SK-N-SH (cell line): ENCODE data around the gene HSPA4L. TPM values are rescaled to one million over a fixed set of nuclear protein-coding genes. Genes with fewer than 3 reads are reported as not detected.

Experiments
- CTCF ChIA-PET: fragments of 300-600, 350-600 bp; formaldehyde crosslinking; extraction: SDS; loops from one replicate; lab custom pipeline; 2021; lab: Yijun Ruan, JAX
- POLR2A ChIA-PET: fragments of 350-600 bp; sonication (Branson Sonifier 250); formaldehyde crosslinking; extraction: SDS; loops from one replicate; lab custom pipeline; 2020; ENCODE audit warnings: antibody characterized with exemption, inconsistent platforms; lab: Yijun Ruan, JAX
- DNase-seq: peaks from one replicate; pipeline ENCODE4 v3.0.0; 2012
- H2AFZ ChIP-seq: fragments of 200-600 bp; sonication (generic); 2 replicates; pipeline ENCODE4 v1.8.1; 2016; ENCODE audit warnings: antibody characterized with exemption, mild to moderate bottlenecking, low read depth
- H3F3A ChIP-seq: fragments of 200-600 bp; sonication (generic); replicated peaks from 2 replicates; pipeline ENCODE3; 2016; ENCODE audit warnings: antibody characterized with exemption, mild to moderate bottlenecking; ENCODE audit not compliant: insufficient read depth
- H3K27ac ChIP-seq, 2 experiments: fragments of 200-500 bp in 1 of 2; fragments of 200-600 bp in 1 of 2; sonication (Bioruptor generic) in 1 of 2; sonication (generic), shearing (Covaris generic) in 1 of 2; 2 replicates each; pipeline versions ENCODE4 v1.5.1 to v1.6.1; 2014 to 2016; ENCODE audit warnings: low read depth in 2 of 2, inconsistent platforms in 1 of 2, low read length in 1 of 2, mild to moderate bottlenecking in 1 of 2, mixed read lengths in 1 of 2
- H3K27me3 ChIP-seq: fragments of 200-600 bp; sonication (generic), shearing (Covaris generic); 2 replicates; pipeline ENCODE4 v1.6.1; 2016; ENCODE audit warnings: mixed run types; ENCODE audit not compliant: insufficient read depth
- H3K36me3 ChIP-seq, 2 experiments: fragments of 200-500 bp in 1 of 2; fragments of 200-600 bp in 1 of 2; sonication (Bioruptor generic) in 1 of 2; sonication (generic) in 1 of 2; replicated peaks in 1 of 2; 2 replicates each; pipeline versions ENCODE3 to v1.5.1; 2014 to 2016; ENCODE audit warnings: low read length in 1 of 2, mild to moderate bottlenecking in 1 of 2; ENCODE audit not compliant: insufficient read depth in 2 of 2, control insufficient read depth in 1 of 2
- H3K4me1 ChIP-seq, 2 experiments: fragments of 200-500 bp in 1 of 2; fragments of 200-600 bp in 1 of 2; sonication (Bioruptor generic) in 1 of 2; sonication (generic), shearing (Covaris generic) in 1 of 2; 2 replicates each; pipeline versions ENCODE4 v1.5.1 to v1.6.1; 2014 to 2016; ENCODE audit warnings: low read depth in 1 of 2, low read length in 1 of 2, mixed run types in 1 of 2; ENCODE audit not compliant: insufficient read depth in 2 of 2, control insufficient read depth in 1 of 2
- H3K4me2 ChIP-seq: fragments of 200-600 bp; sonication (generic), shearing (Covaris generic); 2 replicates; pipeline ENCODE4 v1.6.1; 2017; ENCODE audit warnings: mixed run types
- H3K4me3 ChIP-seq, 2 experiments: fragments of 200-500 bp in 1 of 2; fragments of 200-600 bp in 1 of 2; sonication (Bioruptor generic) in 1 of 2; sonication (generic), shearing (Covaris generic) in 1 of 2; 2 replicates each; pipeline versions ENCODE4 v1.5.1 to v1.8.1; 2014 to 2016; ENCODE audit warnings: low read depth in 2 of 2, inconsistent platforms in 1 of 2, low read length in 1 of 2, mild to moderate bottlenecking in 1 of 2, mixed read lengths in 1 of 2, moderate library complexity in 1 of 2
- H3K79me2 ChIP-seq: fragments of 200-600 bp; sonication (generic); 2 replicates; pipeline ENCODE4 v1.8.1; 2017; ENCODE audit warnings: mild to moderate bottlenecking; ENCODE audit not compliant: insufficient read depth
- H3K9ac ChIP-seq: fragments of 200-600 bp; sonication (generic); 2 replicates; pipeline ENCODE4 v1.6.1; 2017; ENCODE audit warnings: mixed run types
- H3K9me2 ChIP-seq: fragments of 200-600 bp; sonication (generic); 2 replicates; pipeline ENCODE4 v1.6.1; 2017; ENCODE audit warnings: mixed run types
- H3K9me3 ChIP-seq: fragments of 200-600 bp; sonication (generic); 2 replicates; pipeline ENCODE4 v1.6.1; 2017; ENCODE audit warnings: mixed run types, mild to moderate bottlenecking, moderate library complexity
- H4K20me1 ChIP-seq: fragments of 200-600 bp; sonication (generic); 2 replicates; pipeline ENCODE4 v1.6.1; 2017; ENCODE audit warnings: mild to moderate bottlenecking, mixed run types; ENCODE audit not compliant: insufficient read depth
- CHD2 ChIP-seq: fragments of 150-350 bp; IDR thresholded peaks from 2 replicates; pipeline ENCODE4 v1.6.1; 2018; ENCODE audit warnings: low read length; ENCODE audit not compliant: partially characterized antibody
- FOXM1 ChIP-seq: IDR thresholded peaks from 2 replicates; pipeline ENCODE4 v1.4.0; 2012; ENCODE audit warnings: low read depth, mild to moderate bottlenecking
- GATA2 ChIP-seq: sonication (generic); formaldehyde crosslinking; IDR thresholded peaks from 2 replicates; pipeline ENCODE4 v1.5.0; 2020; ENCODE audit warnings: mild to moderate bottlenecking, missing genetic modification reagents
- MXI1 ChIP-seq: IDR thresholded peaks from 2 replicates; pipeline ENCODE4 v1.6.1; 2012; ENCODE audit warnings: mild to moderate bottlenecking, low read depth, low read length, improper control_type of control experiment
- NRF1 ChIP-seq: IDR thresholded peaks from 2 replicates; pipeline ENCODE4 v1.6.1; 2012; ENCODE audit warnings: low read depth, mild to moderate bottlenecking, low read length
- POLR2AphosphoS5 ChIP-seq: IDR thresholded peaks from 2 replicates; pipeline ENCODE4 v1.6.1; 2012; ENCODE audit warnings: low read depth, low read length
- RAD21 ChIP-seq: IDR thresholded peaks from 2 replicates; pipeline ENCODE4 v1.6.1; 2012; ENCODE audit warnings: mild to moderate bottlenecking, low read length
- RFX5 ChIP-seq: IDR thresholded peaks from 2 replicates; pipeline ENCODE4 v1.6.1; 2012; ENCODE audit warnings: mild to moderate bottlenecking, improper control_type of control experiment, low read length
- TAF1 ChIP-seq: IDR thresholded peaks from 2 replicates; pipeline ENCODE4 v1.6.1; 2012; ENCODE audit warnings: low read depth, mild to moderate bottlenecking, low read length, moderate library complexity, borderline replicate concordance
- TCF12 ChIP-seq: IDR thresholded peaks from 2 replicates; pipeline ENCODE4 v1.4.0; 2012
- WGBS: methylation state at CpG from one replicate; pipeline ENCODE4 v1.1.6; 2017; ENCODE audit warnings: low lambda C conversion rate; 5-methylcytosine and 5-hydroxymethylcytosine counted together
- polyA plus RNA-seq, 3 experiments: library from polyadenylated mRNA; depleted of rRNA; stranded (reverse); fragments of >200 nt; gene quantifications; 2 replicates each; pipeline ENCODE4 v1.2.3, GENCODE V29; 2012
- TF ChIP-seq, protein P1 (sequence below): IDR thresholded peaks from 2 replicates; pipeline ENCODE4 v1.4.0; 2012; ENCODE audit warnings: low read depth, borderline replicate concordance
- TF ChIP-seq, protein P2 (sequence below): IDR thresholded peaks from 2 replicates; pipeline ENCODE4 v1.6.1; 2012; ENCODE audit warnings: mild to moderate bottlenecking, low read depth, low read length, moderate library complexity
- TF ChIP-seq, protein P3 (sequence below): IDR thresholded peaks from 2 replicates; pipeline ENCODE4 v1.4.0; 2012; ENCODE audit warnings: low read depth, borderline replicate concordance
- TF ChIP-seq, protein P4 (sequence below): fragments of 200-600 bp; sonication (generic); IDR thresholded peaks from 2 replicates; pipeline ENCODE4 v1.6.1; 2017; ENCODE audit warnings: antibody characterized with exemption, mild to moderate bottlenecking, moderate library complexity
- TF ChIP-seq, protein P5 (sequence below): IDR thresholded peaks from 2 replicates; pipeline ENCODE4 v1.4.0; 2012; ENCODE audit warnings: low read depth

HSPA4L gene
- polyA plus RNA-seq (2012; rRNA removed), result 1.6 and 1.8 TPM in 2 replicates
- 2.1 and 2.7 TPM in 2 replicates for polyA plus RNA-seq (2012; cell fraction: cytosol; rRNA removed)
- 1.2 and 1.8 TPM in 2 replicates for polyA plus RNA-seq (2012; cell fraction: nucleus; rRNA removed)

DNA sequence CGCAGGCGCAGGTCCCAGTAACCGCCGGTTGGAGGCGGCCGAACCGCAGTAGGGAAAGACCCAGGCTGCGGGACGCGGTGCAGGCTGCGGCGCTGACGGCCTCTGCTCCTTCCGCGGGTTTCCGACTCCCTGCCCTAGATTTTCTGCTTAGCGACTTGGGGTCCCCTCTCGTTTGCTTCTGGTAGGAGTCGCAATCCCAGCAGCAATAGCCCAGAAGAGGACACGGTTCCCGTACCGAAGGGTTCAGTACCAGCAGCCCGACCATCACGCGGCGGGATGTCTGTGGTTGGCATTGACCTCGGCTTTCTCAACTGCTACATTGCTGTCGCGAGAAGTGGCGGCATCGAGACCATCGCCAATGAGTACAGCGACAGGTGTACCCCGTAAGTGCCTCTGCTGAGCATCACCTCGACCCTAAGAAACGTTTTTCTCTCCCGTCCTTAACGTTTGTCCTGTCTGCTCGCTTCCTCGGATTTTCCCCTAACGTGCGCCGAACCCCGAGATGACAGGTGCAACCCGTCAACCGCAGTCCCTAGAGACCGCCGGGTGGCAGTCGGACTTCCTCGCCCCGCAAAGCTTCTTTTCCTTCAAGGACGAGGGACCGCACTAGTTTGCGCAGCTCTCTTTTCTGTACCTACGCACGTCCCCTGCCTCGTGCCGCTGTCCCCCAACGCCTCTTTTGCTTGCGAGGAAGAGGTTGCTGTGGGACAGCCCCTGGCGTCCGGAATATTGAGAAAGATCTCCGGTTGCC is at the start of gene HSPA4L:
Gene HSPA4L (plus strand): TSS at position 48 of the 751 bp plus-strand sequence. CDS start 229 bp downstream, at position 277.
- Histone ChIP-seq H3K27ac (peak within 1 kb of the TSS; percentile 14 to 84; a peak in 3 of 4 replicates), H3K4me3 (peak within 1 kb of the TSS; percentile 75 to 83), H3K4me1 (peaks cover 0 to 12% of the 10 kb centered on the region in 2 experiments; a peak in 2 of 4 replicates), H3K79me2 (no peaks in the 10 kb centered on the region), H3K9me2 (no peaks in the 10 kb centered on the region), H3K9me3 (no peaks in the 10 kb centered on the region), H3K4me2 (peak within 1 kb of the TSS; percentile 79), H3K36me3 (no peaks in the 10 kb centered on the region), H3K9ac (peak within 1 kb of the TSS; percentile 62), H3K27me3 (no peaks in the 10 kb centered on the region), H2AFZ (peak within 1 kb of the TSS; percentile 94), H3F3A (no peaks in the 10 kb centered on the region), H4K20me1 (no peaks in the 10 kb centered on the region)
- DNase-seq, result no peak
- ChIA-PET CTCF (interaction anchor here (0.6 to 2.3 kb wide), 6 partner anchors 9 to 183 kb away, joined by 3 to 7 read pairs (median 3); partner anchors contain the start of genes ABHD18 and MFSD8), POLR2A (interaction anchor here (0.7 to 2.1 kb wide), 3 partner anchors 35 to 183 kb away, joined by 5 to 7 read pairs (median 6); partner anchors contain the start of genes ABHD18, MFSD8 and PLK4)
- TF ChIP-seq RFX5 (no peak), RAD21 (peak; percentile 53), NRF1 (peak; percentile 82), TAF1 (peak; percentile 56; the same call in 1 of the 2 replicates), GATA2 (no peak), POLR2AphosphoS5 (peak; percentile 81), TCF12 (no peak), FOXM1 (no peak), MXI1 (peak; percentile 80), CHD2 (peak; percentile 95)
- TF ChIP-seq, protein P1, sequence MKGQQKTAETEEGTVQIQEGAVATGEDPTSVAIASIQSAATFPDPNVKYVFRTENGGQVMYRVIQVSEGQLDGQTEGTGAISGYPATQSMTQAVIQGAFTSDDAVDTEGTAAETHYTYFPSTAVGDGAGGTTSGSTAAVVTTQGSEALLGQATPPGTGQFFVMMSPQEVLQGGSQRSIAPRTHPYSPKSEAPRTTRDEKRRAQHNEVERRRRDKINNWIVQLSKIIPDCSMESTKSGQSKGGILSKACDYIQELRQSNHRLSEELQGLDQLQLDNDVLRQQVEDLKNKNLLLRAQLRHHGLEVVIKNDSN, result 0 out of 2 replicates have a peak, but pooled peaks have one; percentile 3
- TF ChIP-seq, protein P2, sequence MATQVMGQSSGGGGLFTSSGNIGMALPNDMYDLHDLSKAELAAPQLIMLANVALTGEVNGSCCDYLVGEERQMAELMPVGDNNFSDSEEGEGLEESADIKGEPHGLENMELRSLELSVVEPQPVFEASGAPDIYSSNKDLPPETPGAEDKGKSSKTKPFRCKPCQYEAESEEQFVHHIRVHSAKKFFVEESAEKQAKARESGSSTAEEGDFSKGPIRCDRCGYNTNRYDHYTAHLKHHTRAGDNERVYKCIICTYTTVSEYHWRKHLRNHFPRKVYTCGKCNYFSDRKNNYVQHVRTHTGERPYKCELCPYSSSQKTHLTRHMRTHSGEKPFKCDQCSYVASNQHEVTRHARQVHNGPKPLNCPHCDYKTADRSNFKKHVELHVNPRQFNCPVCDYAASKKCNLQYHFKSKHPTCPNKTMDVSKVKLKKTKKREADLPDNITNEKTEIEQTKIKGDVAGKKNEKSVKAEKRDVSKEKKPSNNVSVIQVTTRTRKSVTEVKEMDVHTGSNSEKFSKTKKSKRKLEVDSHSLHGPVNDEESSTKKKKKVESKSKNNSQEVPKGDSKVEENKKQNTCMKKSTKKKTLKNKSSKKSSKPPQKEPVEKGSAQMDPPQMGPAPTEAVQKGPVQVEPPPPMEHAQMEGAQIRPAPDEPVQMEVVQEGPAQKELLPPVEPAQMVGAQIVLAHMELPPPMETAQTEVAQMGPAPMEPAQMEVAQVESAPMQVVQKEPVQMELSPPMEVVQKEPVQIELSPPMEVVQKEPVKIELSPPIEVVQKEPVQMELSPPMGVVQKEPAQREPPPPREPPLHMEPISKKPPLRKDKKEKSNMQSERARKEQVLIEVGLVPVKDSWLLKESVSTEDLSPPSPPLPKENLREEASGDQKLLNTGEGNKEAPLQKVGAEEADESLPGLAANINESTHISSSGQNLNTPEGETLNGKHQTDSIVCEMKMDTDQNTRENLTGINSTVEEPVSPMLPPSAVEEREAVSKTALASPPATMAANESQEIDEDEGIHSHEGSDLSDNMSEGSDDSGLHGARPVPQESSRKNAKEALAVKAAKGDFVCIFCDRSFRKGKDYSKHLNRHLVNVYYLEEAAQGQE, result no peak
- TF ChIP-seq, protein P3, sequence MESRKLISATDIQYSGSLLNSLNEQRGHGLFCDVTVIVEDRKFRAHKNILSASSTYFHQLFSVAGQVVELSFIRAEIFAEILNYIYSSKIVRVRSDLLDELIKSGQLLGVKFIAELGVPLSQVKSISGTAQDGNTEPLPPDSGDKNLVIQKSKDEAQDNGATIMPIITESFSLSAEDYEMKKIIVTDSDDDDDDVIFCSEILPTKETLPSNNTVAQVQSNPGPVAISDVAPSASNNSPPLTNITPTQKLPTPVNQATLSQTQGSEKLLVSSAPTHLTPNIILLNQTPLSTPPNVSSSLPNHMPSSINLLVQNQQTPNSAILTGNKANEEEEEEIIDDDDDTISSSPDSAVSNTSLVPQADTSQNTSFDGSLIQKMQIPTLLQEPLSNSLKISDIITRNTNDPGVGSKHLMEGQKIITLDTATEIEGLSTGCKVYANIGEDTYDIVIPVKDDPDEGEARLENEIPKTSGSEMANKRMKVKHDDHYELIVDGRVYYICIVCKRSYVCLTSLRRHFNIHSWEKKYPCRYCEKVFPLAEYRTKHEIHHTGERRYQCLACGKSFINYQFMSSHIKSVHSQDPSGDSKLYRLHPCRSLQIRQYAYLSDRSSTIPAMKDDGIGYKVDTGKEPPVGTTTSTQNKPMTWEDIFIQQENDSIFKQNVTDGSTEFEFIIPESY, result peak; percentile 82
- TF ChIP-seq, protein P4, sequence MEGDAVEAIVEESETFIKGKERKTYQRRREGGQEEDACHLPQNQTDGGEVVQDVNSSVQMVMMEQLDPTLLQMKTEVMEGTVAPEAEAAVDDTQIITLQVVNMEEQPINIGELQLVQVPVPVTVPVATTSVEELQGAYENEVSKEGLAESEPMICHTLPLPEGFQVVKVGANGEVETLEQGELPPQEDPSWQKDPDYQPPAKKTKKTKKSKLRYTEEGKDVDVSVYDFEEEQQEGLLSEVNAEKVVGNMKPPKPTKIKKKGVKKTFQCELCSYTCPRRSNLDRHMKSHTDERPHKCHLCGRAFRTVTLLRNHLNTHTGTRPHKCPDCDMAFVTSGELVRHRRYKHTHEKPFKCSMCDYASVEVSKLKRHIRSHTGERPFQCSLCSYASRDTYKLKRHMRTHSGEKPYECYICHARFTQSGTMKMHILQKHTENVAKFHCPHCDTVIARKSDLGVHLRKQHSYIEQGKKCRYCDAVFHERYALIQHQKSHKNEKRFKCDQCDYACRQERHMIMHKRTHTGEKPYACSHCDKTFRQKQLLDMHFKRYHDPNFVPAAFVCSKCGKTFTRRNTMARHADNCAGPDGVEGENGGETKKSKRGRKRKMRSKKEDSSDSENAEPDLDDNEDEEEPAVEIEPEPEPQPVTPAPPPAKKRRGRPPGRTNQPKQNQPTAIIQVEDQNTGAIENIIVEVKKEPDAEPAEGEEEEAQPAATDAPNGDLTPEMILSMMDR, result peak; percentile 24; the same call in 1 of the 2 replicates
- TF ChIP-seq, protein P5, sequence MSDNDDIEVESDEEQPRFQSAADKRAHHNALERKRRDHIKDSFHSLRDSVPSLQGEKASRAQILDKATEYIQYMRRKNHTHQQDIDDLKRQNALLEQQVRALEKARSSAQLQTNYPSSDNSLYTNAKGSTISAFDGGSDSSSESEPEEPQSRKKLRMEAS, result peak; percentile 46
- WGBS, result 3% methylated on average over 35 of the region's 63 CpGs
